Stomach (tissue), 4 donors: ENCODE results near the gene CFAP70.

Source experiments
- POLR2A ChIP-seq, 4 donors: fragments of 450-650 bp; IDR thresholded peaks; one replicate each; pipeline ENCODE4 v1.6.1; 2016; ENCODE audit warnings: antibody characterized with exemption in 4 of 4, control low read depth in 2 of 4, mild to moderate bottlenecking in 1 of 4, moderate library complexity in 1 of 4
- TF ChIP-seq, protein P1 (sequence below), 7 experiments: fragments of 450-650 bp in 4 of 7; fragments of 200-600 bp in 3 of 7; sonication (generic) in 3 of 7; IDR thresholded peaks; one replicate each; pipeline ENCODE4 v1.5.1; 2016 to 2019; ENCODE audit warnings: antibody characterized with exemption in 7 of 7, control low read depth in 2 of 7, mild to moderate bottlenecking in 1 of 7

DNA sequence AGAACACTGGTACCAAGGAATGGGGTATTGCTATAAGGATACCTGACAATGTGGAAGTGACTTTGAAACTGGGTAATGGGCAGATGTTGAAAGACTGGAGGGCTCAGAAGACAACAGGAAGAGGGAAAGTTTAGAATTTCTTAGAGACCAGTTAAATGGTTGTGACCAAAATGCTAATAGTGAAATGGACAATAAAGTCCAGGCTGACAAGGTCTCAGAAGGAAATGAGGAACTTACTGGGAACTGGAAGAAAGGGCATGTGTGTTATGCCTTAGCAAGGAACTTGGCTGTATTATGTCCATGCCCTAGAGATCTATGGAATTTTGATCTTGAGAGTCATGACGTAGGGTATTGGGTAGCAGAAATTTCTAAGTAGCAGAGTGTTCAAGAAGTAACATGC lies 152.8 kb downstream of the CFAP70 start:
- TF ChIP-seq, protein P1, sequence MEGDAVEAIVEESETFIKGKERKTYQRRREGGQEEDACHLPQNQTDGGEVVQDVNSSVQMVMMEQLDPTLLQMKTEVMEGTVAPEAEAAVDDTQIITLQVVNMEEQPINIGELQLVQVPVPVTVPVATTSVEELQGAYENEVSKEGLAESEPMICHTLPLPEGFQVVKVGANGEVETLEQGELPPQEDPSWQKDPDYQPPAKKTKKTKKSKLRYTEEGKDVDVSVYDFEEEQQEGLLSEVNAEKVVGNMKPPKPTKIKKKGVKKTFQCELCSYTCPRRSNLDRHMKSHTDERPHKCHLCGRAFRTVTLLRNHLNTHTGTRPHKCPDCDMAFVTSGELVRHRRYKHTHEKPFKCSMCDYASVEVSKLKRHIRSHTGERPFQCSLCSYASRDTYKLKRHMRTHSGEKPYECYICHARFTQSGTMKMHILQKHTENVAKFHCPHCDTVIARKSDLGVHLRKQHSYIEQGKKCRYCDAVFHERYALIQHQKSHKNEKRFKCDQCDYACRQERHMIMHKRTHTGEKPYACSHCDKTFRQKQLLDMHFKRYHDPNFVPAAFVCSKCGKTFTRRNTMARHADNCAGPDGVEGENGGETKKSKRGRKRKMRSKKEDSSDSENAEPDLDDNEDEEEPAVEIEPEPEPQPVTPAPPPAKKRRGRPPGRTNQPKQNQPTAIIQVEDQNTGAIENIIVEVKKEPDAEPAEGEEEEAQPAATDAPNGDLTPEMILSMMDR (IDR thresholded peaks at IDR 0.05) = no peak
- TF ChIP-seq POLR2A (IDR thresholded peaks at IDR 0.05) = no peak
